NCI-H187 (cell line): ENCODE data around the gene CELF5.
A peak's percentile ranks its signal among the peaks of the same experiment; 100 is the strongest.

ENCODE experiments used
- DNase-seq, 2 experiments: peaks; one replicate each; lab custom pipeline; 2025; lab: John Stamatoyannopoulos, UW

Gene CELF5

DNA sequence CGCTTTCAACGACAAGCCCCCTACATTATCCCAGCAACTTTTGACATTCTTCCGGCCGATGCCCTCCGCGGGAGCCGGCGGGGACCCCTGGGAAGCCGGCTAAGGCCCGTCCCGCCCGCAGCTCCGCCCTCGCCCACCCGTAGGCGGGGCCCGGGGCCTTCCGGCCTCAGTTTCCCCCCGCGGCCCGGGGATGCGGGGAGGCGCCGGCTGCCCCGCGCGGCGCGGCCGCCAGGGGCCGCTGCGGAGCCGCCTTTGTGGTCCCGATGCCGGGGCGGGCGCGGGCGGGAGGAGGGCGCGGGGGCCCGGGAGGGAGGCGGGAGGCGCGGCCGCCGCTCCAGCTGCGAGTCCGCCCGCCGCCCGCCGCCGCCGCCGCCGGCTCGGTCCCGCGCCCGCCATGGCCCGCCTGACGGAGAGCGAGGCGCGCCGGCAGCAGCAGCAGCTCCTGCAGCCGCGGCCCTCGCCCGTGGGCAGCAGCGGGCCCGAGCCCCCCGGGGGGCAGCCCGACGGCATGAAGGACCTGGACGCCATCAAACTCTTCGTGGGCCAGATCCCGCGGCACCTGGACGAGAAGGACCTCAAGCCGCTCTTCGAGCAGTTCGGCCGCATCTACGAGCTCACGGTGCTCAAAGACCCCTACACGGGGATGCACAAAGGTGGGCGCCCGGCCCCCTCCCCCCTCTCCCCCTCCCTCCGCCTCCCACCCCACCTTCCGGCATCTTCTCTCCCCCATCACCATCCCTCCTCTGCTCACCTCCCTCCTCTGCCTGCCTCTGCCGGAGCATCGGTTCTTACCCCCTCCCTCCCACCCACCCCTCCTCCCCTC, at the start of gene CELF5:
Gene CELF5 (plus strand): TSS at position 316 of the 823 bp plus-strand sequence. CDS start 79 bp downstream, at position 395.
- peak in 1 of 2 experiments; percentile 57 for DNase-seq

GRCh38 chr19:3175781-3176714, 48.4 kb upstream of the CELF5 start:
- DNase-seq: no peak

- no peak for DNase-seq
Measured at GRCh38 chr19:3176715-3177501, 47.6 kb upstream of the CELF5 start.

DNA sequence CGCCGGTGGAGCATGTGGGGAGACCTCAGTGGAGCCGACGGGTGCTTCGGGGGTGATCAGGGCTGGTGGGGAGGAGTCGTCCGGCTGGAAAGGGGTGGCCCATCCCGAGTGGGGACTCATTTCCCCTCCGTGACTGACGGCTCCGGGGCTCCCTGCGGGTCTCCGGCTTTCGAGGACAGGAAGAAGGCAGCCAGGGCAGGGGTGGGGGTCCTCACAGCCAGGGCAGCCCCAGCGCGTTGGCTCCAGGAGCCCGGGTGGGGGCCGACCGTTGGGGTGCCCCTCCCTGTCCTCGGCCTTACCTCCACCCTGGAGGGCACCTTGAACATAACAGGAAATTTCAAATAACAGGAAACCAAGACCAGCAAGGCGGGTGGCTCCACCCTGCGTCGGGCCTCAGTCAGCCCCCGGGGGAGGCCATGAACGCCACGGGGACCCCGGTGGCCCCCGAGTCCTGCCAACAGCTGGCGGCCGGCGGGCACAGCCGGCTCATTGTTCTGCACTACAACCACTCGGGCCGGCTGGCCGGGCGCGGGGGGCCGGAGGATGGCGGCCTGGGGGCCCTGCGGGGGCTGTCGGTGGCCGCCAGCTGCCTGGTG, 46.0 kb upstream of the CELF5 start, which contains the start of gene S1PR4:
Gene S1PR4 (plus strand): TSS at position 393 of the 596 bp plus-strand sequence. CDS start 24 bp downstream, at position 417.
- DNase-seq: no peak

GRCh38 chr19:3178973-3179738, 45.3 kb upstream of the CELF5 start:
- DNase-seq: no peak

DNA sequence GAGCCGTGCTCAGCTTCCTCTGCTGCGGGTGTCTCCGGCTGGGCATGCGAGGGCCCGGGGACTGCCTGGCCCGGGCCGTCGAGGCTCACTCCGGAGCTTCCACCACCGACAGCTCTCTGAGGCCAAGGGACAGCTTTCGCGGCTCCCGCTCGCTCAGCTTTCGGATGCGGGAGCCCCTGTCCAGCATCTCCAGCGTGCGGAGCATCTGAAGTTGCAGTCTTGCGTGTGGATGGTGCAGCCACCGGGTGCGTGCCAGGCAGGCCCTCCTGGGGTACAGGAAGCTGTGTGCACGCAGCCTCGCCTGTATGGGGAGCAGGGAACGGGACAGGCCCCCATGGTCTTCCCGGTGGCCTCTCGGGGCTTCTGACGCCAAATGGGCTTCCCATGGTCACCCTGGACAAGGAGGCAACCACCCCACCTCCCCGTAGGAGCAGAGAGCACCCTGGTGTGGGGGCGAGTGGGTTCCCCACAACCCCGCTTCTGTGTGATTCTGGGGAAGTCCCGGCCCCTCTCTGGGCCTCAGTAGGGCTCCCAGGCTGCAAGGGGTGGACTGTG, 44.6 kb upstream of the CELF5 start:
- no peak for DNase-seq

DNA sequence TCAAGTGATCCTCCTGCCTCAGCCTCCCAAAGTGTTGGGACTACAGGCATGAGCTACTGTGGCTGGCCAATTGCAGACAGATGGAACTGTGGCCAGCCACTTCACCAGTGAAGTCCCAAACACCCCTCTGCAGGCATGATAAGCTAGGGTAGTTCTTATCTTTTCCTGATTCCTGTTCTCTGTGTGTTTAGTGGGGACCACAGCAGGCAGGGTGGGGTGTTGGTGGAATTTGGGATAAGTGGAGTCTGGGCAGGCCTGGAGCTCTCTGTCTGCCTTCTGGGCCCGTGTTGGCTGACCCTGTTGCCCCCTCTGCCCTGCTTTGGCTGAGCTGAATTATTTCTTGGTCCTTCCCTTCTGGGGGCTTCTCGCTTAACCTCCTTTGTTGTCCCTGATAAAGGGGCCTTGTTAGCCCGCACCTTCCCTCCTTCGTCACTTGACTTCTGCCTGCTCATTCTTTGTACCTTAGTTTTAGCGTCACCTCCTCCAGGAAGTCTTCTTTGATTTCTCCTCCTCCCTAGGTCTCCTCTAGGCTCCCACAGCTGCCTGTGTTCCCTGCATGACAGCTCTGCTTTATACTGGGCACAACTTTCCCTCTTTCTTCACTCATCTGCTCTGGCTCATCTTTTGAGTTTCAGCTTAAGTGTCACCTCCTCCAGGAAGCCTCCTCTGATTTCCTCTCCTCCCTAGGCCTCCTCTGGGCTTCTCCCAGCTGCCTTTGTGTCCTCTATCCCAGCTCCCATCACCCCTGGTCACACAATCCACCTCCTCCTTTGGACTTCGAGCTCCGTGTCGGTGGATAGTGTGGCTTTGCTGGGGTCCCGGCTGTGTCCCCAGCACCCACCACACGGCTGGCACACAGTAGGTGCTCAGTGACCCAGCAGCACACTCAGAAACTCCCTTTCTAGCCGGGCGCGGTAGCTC, 40.5 kb upstream of the CELF5 start:
- no peak for DNase-seq

DNA sequence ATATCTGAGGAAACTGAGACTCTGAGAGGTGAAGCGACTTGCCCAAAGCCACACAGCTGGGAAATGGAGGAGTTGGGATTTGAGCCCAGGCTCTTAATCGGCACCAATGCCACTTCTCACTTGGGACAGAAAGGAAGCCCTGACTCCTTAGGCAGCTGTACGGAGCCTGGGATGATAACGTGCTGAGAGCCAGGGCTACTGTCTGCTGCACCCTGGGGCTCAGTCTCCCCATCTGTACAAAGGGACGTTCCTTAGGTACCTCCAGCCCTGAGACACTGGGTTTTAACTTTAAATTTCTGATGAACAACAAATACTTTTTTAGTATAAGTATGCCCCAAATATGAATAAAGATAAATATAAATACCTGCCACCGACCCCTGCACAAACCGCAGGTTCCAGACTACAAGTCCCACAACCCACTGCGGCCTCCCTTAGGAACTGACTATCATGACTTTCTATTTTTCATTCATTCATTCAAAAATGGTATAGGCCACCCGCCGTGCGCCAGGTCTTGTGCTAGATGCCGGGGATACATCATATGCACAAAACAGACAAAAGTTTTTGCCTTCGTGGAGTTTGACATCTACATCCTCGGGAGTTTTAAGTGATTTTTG, 39.5 kb upstream of the CELF5 start:
- DNase-seq: peak; percentile 76 to 95

GRCh38 chr19:3185461-3186159, 38.9 kb upstream of the CELF5 start, which contains the start of gene NCLN:
TSS of gene NCLN (plus strand) at chr19:3185930. CDS start at chr19:3186031, 101 bp downstream.
- peak; percentile 95 for DNase-seq

DNA sequence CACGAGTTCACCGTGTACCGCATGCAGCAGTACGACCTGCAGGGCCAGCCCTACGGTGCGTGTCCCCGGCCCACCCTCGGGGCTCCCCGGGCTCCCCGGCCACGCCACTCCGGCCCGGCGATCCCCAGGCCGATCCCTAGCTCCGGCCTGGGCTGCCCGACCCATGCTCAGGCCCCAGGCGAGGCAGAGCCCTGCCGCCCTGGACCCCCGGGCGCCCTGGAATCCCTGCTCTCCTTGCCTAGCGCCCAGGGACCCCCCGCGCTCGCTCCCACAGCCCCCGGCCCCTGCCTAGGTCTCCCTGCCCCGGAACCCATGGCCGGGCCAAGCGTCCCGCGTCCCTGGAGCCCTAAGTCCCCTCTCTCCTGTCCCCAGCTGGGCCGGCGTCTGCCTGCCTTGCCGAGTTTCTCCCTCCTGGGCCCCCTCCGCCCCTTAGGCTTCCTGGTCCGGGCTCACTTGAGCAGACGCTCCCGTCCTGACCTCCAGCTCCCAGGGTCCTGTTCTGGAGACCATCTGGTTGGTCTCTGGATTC, 38.2 kb upstream of the CELF5 start:
- no peak for DNase-seq

GRCh38 chr19:3186891-3187661, 37.4 kb upstream of the CELF5 start:
- no peak for DNase-seq

DNA sequence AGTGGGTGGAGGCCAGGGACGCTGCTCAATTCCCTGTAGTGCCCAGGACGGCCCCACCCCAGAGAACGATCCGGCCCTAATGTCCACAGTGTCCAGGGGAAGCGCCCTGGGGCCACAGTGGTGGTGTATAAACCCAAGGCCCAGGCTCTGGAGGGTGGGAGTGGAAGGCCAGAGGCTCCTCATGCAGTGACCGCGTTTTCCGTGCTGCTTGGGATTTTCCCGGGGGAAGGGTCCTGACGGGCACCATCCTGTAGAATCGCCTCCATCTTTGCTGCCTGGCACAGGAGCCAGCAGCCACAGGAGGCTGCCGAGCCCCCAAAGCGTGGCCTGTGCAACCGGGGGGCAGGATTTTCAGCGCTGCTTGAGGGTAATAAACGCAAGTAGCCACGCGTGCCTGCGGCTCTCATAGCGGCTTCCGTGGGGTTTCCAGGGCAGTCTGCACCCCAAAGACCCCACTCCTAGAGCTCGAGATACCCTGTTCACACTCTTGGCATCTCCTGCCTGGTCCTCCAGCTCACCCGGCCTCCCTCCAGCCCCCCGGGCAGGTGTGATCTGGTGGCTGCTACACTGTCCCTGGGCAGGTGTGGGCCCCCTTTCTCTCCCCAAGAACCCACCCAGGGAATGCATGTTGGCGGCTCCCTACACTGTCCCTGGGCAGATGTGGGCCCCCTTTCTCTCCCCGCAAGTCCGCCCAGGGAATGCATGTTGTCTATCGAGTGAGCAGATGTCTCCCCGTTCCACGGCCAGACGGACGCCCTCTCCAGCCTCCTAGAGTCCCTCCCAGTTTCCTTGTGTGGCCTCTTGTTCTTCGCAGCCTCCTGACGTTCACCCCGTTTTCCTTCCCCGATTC, 36.6 kb upstream of the CELF5 start:
- DNase-seq: no peak

- DNase-seq: no peak
Measured at GRCh38 chr19:3188627-3189596, 35.5 kb upstream of the CELF5 start.

GRCh38 chr19:3189702-3190469, 34.6 kb upstream of the CELF5 start:
- no peak for DNase-seq
